ENCODE data around the gene RAVER1. TPM values are rescaled to one million over a fixed set of nuclear protein-coding genes. Genes with fewer than 3 reads are reported as not detected.

Gene RAVER1
- total RNA-seq, 1 experiment from 2014 or later, result 86.9 TPM

DNA sequence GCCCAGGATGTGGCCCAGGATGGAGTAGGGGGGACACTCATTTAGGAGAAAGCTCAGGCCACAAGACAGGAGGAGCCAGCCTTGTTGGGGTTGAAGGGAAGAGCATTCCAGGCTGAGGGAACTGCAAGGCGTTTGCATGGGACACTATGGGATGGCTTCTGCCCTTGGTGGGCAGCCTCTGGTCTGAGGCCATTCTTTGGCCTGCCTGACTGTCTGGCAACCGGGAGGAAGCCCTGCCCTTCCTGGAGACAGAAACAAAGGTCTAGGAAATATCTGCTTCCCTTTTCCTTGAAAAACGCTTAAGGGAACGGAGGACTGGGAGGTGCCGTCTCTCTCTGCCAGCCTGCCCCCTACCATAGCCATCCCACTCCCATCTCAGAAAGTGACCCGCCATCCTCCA, 65.3 kb downstream of the RAVER1 start (continued):
- TF ChIP-seq, protein P1, sequence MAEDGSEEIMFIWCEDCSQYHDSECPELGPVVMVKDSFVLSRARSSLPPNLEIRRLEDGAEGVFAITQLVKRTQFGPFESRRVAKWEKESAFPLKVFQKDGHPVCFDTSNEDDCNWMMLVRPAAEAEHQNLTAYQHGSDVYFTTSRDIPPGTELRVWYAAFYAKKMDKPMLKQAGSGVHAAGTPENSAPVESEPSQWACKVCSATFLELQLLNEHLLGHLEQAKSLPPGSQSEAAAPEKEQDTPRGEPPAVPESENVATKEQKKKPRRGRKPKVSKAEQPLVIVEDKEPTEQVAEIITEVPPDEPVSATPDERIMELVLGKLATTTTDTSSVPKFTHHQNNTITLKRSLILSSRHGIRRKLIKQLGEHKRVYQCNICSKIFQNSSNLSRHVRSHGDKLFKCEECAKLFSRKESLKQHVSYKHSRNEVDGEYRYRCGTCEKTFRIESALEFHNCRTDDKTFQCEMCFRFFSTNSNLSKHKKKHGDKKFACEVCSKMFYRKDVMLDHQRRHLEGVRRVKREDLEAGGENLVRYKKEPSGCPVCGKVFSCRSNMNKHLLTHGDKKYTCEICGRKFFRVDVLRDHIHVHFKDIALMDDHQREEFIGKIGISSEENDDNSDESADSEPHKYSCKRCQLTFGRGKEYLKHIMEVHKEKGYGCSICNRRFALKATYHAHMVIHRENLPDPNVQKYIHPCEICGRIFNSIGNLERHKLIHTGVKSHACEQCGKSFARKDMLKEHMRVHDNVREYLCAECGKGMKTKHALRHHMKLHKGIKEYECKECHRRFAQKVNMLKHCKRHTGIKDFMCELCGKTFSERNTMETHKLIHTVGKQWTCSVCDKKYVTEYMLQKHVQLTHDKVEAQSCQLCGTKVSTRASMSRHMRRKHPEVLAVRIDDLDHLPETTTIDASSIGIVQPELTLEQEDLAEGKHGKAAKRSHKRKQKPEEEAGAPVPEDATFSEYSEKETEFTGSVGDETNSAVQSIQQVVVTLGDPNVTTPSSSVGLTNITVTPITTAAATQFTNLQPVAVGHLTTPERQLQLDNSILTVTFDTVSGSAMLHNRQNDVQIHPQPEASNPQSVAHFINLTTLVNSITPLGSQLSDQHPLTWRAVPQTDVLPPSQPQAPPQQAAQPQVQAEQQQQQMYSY (CRISPR knock-in tag; IDR thresholded peaks at IDR 0.05), result no peak
- TF ChIP-seq JUN (CRISPR knock-in tag; IDR thresholded peaks at IDR 0.05) (no peak), ZNF317 (CRISPR knock-in tag; IDR thresholded peaks at IDR 0.05; ENCODE audit: borderline replicate concordance, low read depth) (no peak)

DNA sequence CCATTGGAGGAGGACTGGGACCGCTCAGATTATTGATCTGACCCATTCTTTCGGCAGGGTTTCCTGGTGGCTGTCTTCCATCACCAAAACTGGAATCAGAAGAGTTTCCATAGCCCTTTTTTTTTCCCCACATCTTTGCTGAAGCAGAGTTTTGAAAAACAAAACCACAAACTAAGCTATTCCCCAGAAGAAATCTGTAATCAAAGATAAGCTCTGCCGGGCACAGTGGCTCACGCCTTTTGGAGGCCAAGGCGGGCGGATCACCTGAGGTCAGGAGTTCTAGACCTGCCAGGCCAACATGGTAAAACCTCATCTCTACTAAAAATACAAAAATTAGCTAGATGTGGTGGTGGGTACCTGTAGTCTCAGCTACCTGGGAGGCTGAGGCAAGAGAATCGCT, 66.6 kb downstream of the RAVER1 start:
- Mint-ChIP-seq H3K27ac (no peak overlapping the region), H3K4me3 (no peak overlapping the region), H3K27me3 (ENCODE audit: low read depth) (peaks cover 33% of the 10 kb centered on the region), H3K36me3 (no peaks in the 10 kb centered on the region), H3K4me1 (0 out of 2 replicates have a peak, but pooled peaks cover 4% of the 10 kb centered on the region), H3K9me3 (no peaks in the 10 kb centered on the region)
- ChIA-PET CTCF (interaction anchor here (0.6 to 6.1 kb wide), 4 partner anchors 37 to 219 kb away, joined by 3 to 163 read pairs (median 4); no protein-coding TSS in a partner anchor), POLR2A (interaction anchor here (1.2 kb wide), 1 partner anchor 106 kb away, joined by 3 read pairs; no protein-coding TSS in a partner anchor)
- ATAC-seq (no peak), DNase-seq (ENCODE audit: low spot score) (no peak)
- TF ChIP-seq NFYB (CRISPR knock-in tag; conservative IDR thresholded peaks at IDR 0.05; ENCODE audit: low read depth) (no peak), ZNF263 (CRISPR knock-in tag; IDR thresholded peaks at IDR 0.05; ENCODE audit: low read depth) (no peak), HMGA2 (CRISPR knock-in tag; IDR thresholded peaks at IDR 0.05) (no peak), ETV6 (CRISPR knock-in tag; IDR thresholded peaks at IDR 0.05) (no peak), FOXK1 (CRISPR knock-in tag; IDR thresholded peaks at IDR 0.05) (no peak), ZSCAN18 (CRISPR knock-in tag; IDR thresholded peaks at IDR 0.05) (no peak)

Other genes with a start within 250 kb of the RAVER1 start
- 22.5 to 28.4 TPM (median 23.0 TPM) in 3 replicates for gene SHFL, start 247.2 kb downstream of the RAVER1 start, total RNA-seq (2021)
- gene ANGPTL6, start 230.9 kb downstream of the RAVER1 start, total RNA-seq (2021), result 0.21 to 0.30 TPM (median 0.28 TPM) in 3 replicates
- 74.1 to 83.7 TPM (median 80.8 TPM) in 3 replicates for gene PPAN, start 227.2 kb downstream of the RAVER1 start, total RNA-seq (2021)
- 21.0 to 21.5 TPM (median 21.2 TPM) in 3 replicates for gene P2RY11, start 221.8 kb downstream of the RAVER1 start, total RNA-seq (2021)
- 318 to 333 TPM (median 323 TPM) in 3 replicates for gene EIF3G, start 213.6 kb downstream of the RAVER1 start, total RNA-seq (2021)
- 174 to 210 TPM (median 191 TPM) in 3 replicates for gene DNMT1, start 138.6 kb downstream of the RAVER1 start, total RNA-seq (2021)
- gene S1PR2, start 102.2 kb downstream of the RAVER1 start, total RNA-seq (2021), result 12.9 to 13.6 TPM (median 13.2 TPM) in 3 replicates
- gene MRPL4, start 81.3 kb downstream of the RAVER1 start, total RNA-seq (2021), result 109 to 112 TPM (median 110 TPM) in 3 replicates
- 3.8 to 5.4 TPM (median 4.8 TPM) in 3 replicates for gene ICAM1, start 62.4 kb downstream of the RAVER1 start, total RNA-seq (2021)
- gene ICAM4, start 46.6 kb downstream of the RAVER1 start, total RNA-seq (2021), result 2.0 to 3.7 TPM (median 3.1 TPM) in 3 replicates
- gene ICAM5, start 43.6 kb downstream of the RAVER1 start, total RNA-seq (2021), result 7.3 to 8.1 TPM (median 8.0 TPM) in 3 replicates
- gene ZGLP1, start 23.7 kb downstream of the RAVER1 start, total RNA-seq (2021), result 5.9 to 8.9 TPM (median 7.7 TPM) in 3 replicates
- 26.2 to 27.0 TPM (median 26.6 TPM) in 3 replicates for gene FDX2, start 17.5 kb downstream of the RAVER1 start, total RNA-seq (2021)
- 18.7 to 21.3 TPM (median 21.3 TPM) in 3 replicates for gene ICAM3, start 6.1 kb upstream of the RAVER1 start, total RNA-seq (2021)
- 63.8 to 66.4 TPM (median 65.1 TPM) in 3 replicates for gene TYK2, start 47.0 kb upstream of the RAVER1 start, total RNA-seq (2021)
- gene CDC37, start 70.0 kb upstream of the RAVER1 start, total RNA-seq (2021), result 163 to 204 TPM (median 164 TPM) in 3 replicates
- gene PDE4A, start 87.0 kb upstream of the RAVER1 start, total RNA-seq (2021), result 5.3 to 5.9 TPM (median 5.8 TPM) in 3 replicates
- gene KEAP1, start 169.8 kb upstream of the RAVER1 start, total RNA-seq (2021), result 65.1 to 74.9 TPM (median 68.7 TPM) in 3 replicates
- 3.8 to 5.4 TPM (median 4.1 TPM) in 3 replicates for gene S1PR5, start 183.9 kb upstream of the RAVER1 start, total RNA-seq (2021)
- 50.3 to 59.4 TPM (median 53.8 TPM) in 3 replicates for gene ATG4D, start 210.4 kb upstream of the RAVER1 start, total RNA-seq (2021)
- gene KRI1, start 232.5 kb upstream of the RAVER1 start, total RNA-seq (2021), result 43.6 to 50.9 TPM (median 49.3 TPM) in 3 replicates
- 2.1 to 3.3 TPM (median 2.5 TPM) in 3 replicates for gene CDKN2D, start 235.4 kb upstream of the RAVER1 start, total RNA-seq (2021)

Data from WTC11 (cell line).